Measurements from ENCODE around the gene MIOS. TPM values are rescaled to one million over a fixed set of nuclear protein-coding genes. Genes with fewer than 3 reads are reported as not detected.

Gene MIOS
- total RNA-seq, 2 experiments from 2014 or later = 40.6 to 43.0 TPM

DNA sequence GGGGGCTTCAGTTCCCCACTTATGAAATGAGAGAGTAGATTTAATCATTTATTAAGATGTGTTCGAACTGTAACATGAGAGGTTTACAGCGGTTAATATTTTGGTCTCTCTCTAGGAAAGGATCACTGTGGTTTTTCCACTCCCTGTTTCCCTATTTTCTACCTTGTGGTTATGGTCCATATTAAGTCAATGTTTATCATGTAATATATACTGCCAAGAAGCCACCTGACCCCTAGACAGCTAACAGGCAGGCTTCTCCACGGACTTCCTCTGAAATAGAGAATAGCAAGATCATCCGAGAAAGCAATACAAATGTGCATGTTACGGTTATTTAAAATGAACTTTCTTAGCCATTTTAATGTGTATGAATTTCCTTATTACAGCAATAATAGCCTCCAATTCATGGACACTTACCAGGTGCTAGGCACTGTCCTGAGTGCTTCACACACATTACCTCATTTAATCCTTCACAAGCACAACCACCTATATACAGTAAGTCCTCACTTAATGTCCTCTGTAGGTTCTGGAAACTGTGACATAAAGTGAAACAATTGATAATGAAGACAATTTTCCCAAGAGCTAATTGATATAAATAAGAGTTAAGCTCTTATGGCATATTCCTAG, 30.2 kb upstream of the MIOS start:
- no peaks in the 10 kb centered on the region for H3K36me3 Mint-ChIP-seq (ENCODE audit: low read depth)
- CTCF ChIA-PET = no interaction called here

DNA sequence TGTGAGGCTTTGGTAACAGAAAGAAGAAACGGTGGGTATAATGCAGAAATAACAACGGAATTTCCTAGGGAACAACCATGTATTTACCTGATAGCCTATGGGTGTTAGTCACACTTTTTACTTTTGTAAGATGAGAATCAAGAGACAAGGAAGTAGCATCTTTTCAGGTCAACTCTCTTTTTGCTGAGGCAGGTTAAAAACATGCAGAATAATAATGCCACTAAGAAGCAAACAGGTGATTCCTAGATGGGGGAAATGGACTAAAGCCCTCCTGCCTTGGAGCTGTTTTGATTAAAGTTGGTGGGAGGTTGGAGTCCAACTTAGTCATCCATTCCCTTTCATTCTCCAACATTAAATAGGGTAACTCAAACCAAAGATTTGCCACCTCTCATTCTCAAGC, 29.0 kb upstream of the MIOS start:
- Mint-ChIP-seq H3K4me3 (no peak overlapping the region), H3K27me3 (ENCODE audit: low read depth) (no peaks in the 10 kb centered on the region), H3K36me3 (ENCODE audit: low read depth) (no peaks in the 10 kb centered on the region), H3K4me1 (ENCODE audit: low read depth) (no peaks in the 10 kb centered on the region), H3K27ac (no peak overlapping the region), H3K9me3 (no peaks in the 10 kb centered on the region)
- CTCF ChIA-PET = no interaction called here
- no peak for DNase-seq
- intact Hi-C loops (cut with micrococcal nuclease) = no loop called here

More for the DNA sequence above, 30.2 kb upstream of the MIOS start:
- Mint-ChIP-seq H3K27me3 (ENCODE audit: low read depth) (no peaks in the 10 kb centered on the region), H3K4me3 (no peak overlapping the region), H3K9me3 (no peaks in the 10 kb centered on the region), H3K4me1 (ENCODE audit: low read depth) (no peaks in the 10 kb centered on the region), H3K27ac (no peak overlapping the region)
- DNase-seq = no peak
- intact Hi-C loops (cut with micrococcal nuclease) = no loop called here

DNA sequence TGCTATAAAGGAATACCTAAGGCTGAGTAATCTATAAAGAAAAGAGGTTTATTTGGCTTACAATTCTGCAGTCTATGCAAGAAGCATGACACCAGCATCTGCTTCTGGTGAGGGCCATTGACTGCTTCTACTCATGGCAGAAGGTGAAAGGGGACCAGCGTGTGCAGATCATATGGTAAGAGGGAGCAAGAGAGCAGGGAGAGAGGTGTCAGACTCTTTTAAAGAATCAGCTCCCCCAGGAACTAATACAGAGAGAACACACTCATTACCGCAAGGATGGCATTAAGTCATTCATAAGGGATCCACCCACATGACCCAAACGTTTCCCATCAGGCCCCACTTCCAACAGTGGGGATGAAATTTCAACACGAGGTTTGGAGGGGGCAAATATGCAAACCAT, 27.5 kb upstream of the MIOS start:
- Mint-ChIP-seq H3K4me1 (ENCODE audit: low read depth) (no peaks in the 10 kb centered on the region), H3K9me3 (no peaks in the 10 kb centered on the region), H3K4me3 (no peak overlapping the region), H3K27ac (no peak overlapping the region), H3K27me3 (ENCODE audit: low read depth) (no peaks in the 10 kb centered on the region), H3K36me3 (ENCODE audit: low read depth) (no peaks in the 10 kb centered on the region)
- CTCF ChIA-PET = interaction anchor here (0.6 to 0.7 kb wide), 3 partner anchors 274 to 519 kb away, joined by 3 read pairs; no protein-coding TSS in a partner anchor
- intact Hi-C loops (cut with micrococcal nuclease) = no loop called here
- DNase-seq = no peak

GRCh38 chr7:7539711-7540110, 27.0 kb upstream of the MIOS start:
- intact Hi-C loops (cut with micrococcal nuclease) = loop anchor here (2.0 to 5.0 kb wide), 6 partner anchors 115 to 758 kb away; no protein-coding TSS in a partner anchor
- CTCF ChIA-PET = no interaction called here
- Mint-ChIP-seq H3K4me3 (no peak overlapping the region), H3K27ac (no peak overlapping the region), H3K4me1 (ENCODE audit: low read depth) (no peaks in the 10 kb centered on the region), H3K27me3 (ENCODE audit: low read depth) (no peaks in the 10 kb centered on the region), H3K36me3 (ENCODE audit: low read depth) (no peaks in the 10 kb centered on the region), H3K9me3 (no peaks in the 10 kb centered on the region)
- no peak for DNase-seq

GRCh38 chr7:7542251-7542835, 24.3 kb upstream of the MIOS start:
- no peak overlapping the region for H3K27ac Mint-ChIP-seq
- CTCF ChIA-PET = interaction anchor here (0.6 to 3.3 kb wide), 6 partner anchors 13 to 448 kb away, joined by 3 to 14 read pairs (median 4); no protein-coding TSS in a partner anchor
- intact Hi-C loops (cut with micrococcal nuclease) = loop anchor here (5.0 kb wide), 2 partner anchors 675 to 755 kb away; no protein-coding TSS in a partner anchor
- H3K4me3 Mint-ChIP-seq = no peak overlapping the region
- H3K27me3 Mint-ChIP-seq (ENCODE audit: low read depth) = no peaks in the 10 kb centered on the region
- no peaks in the 10 kb centered on the region for H3K9me3 Mint-ChIP-seq
- no peak for DNase-seq
- H3K4me1 Mint-ChIP-seq (ENCODE audit: low read depth) = no peaks in the 10 kb centered on the region
- H3K36me3 Mint-ChIP-seq (ENCODE audit: low read depth) = no peaks in the 10 kb centered on the region

- CTCF ChIA-PET = no interaction called here
- Mint-ChIP-seq H3K4me1 (ENCODE audit: low read depth) (no peaks in the 10 kb centered on the region), H3K27me3 (ENCODE audit: low read depth) (no peaks in the 10 kb centered on the region), H3K4me3 (no peak overlapping the region), H3K36me3 (ENCODE audit: low read depth) (no peaks in the 10 kb centered on the region), H3K27ac (no peak overlapping the region), H3K9me3 (no peaks in the 10 kb centered on the region)
- intact Hi-C loops (cut with micrococcal nuclease) = no loop called here
- DNase-seq = no peak
Measured at GRCh38 chr7:7548407-7548806, 18.3 kb upstream of the MIOS start.

GRCh38 chr7:7550663-7551062, 16.0 kb upstream of the MIOS start:
- intact Hi-C loops (cut with micrococcal nuclease) = no loop called here
- DNase-seq = no peak
- Mint-ChIP-seq H3K4me3 (no peak overlapping the region), H3K27me3 (ENCODE audit: low read depth) (peaks cover 3% of the 10 kb centered on the region), H3K4me1 (ENCODE audit: low read depth) (no peaks in the 10 kb centered on the region), H3K27ac (no peak overlapping the region), H3K9me3 (no peaks in the 10 kb centered on the region), H3K36me3 (ENCODE audit: low read depth) (no peaks in the 10 kb centered on the region)
- CTCF ChIA-PET = no interaction called here

DNA sequence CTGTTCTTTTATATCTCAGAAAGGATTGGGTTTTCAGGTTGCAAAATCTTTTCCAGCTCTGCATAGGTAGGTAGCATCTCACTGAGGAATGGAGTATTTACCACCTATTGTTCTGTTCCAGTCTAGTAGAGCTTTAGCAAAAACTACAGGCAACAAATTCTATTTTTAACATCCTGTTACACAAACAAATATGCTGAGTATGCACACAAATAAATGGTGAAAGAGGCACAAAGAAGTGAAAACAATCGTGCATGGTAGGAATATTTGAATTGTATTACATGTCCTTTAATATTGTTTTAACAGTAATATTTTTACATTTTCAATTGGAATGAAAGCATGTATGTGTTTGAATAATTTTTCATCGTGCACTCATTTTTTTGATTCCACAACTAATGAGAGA, 14.5 kb upstream of the MIOS start:
- Mint-ChIP-seq H3K27me3 (ENCODE audit: low read depth) (peaks cover 3% of the 10 kb centered on the region), H3K36me3 (ENCODE audit: low read depth) (no peaks in the 10 kb centered on the region), H3K9me3 (no peaks in the 10 kb centered on the region), H3K27ac (no peak overlapping the region), H3K4me1 (ENCODE audit: low read depth) (no peaks in the 10 kb centered on the region), H3K4me3 (no peak overlapping the region)
- CTCF ChIA-PET = no interaction called here
- intact Hi-C loops (cut with micrococcal nuclease) = no loop called here
- no peak for DNase-seq

DNA sequence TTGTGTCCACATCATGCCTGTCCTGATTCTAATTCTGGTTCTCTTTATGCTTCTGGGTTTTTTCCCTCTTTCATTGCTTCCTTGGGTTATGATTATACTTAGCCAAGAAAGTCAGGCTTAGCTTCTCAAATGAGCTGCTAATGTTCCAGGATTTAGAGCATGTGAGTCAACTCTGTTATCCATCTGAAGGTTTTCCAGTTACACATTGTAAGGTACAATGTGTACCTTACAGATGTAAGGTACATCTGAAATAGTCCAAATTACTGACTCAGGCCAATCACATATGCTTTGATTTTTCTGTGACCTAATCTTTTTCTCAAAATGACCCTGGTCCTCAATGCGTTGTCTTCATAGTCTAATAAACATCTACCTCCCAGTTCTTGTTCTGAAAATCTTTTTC, 13.3 kb upstream of the MIOS start:
- Mint-ChIP-seq H3K9me3 (no peaks in the 10 kb centered on the region), H3K27me3 (ENCODE audit: low read depth) (peaks cover 3% of the 10 kb centered on the region), H3K4me3 (no peak overlapping the region), H3K36me3 (ENCODE audit: low read depth) (peaks cover 2% of the 10 kb centered on the region), H3K4me1 (ENCODE audit: low read depth) (no peaks in the 10 kb centered on the region), H3K27ac (no peak overlapping the region)
- no peak for DNase-seq
- CTCF ChIA-PET = no interaction called here
- intact Hi-C loops (cut with micrococcal nuclease) = no loop called here

- Mint-ChIP-seq H3K9me3 (peaks cover 6% of the 10 kb centered on the region), H3K4me3 (no peak overlapping the region), H3K4me1 (ENCODE audit: low read depth) (no peaks in the 10 kb centered on the region), H3K27ac (no peak overlapping the region), H3K36me3 (ENCODE audit: low read depth) (peaks cover 2% of the 10 kb centered on the region), H3K27me3 (ENCODE audit: low read depth) (peaks cover 3% of the 10 kb centered on the region)
- DNase-seq = no peak
- CTCF ChIA-PET = no interaction called here
- intact Hi-C loops (cut with micrococcal nuclease) = no loop called here
Measured at GRCh38 chr7:7554021-7554432, 12.7 kb upstream of the MIOS start.

GRCh38 chr7:7554649-7555575, 11.8 kb upstream of the MIOS start:
- CTCF ChIA-PET = no interaction called here
- no peak overlapping the region for H3K4me3 Mint-ChIP-seq

GRCh38 chr7:7556852-7557251, 9.8 kb upstream of the MIOS start:
- no peak overlapping the region for H3K4me3 Mint-ChIP-seq
- peaks cover 5% of the 10 kb centered on the region for H3K36me3 Mint-ChIP-seq (ENCODE audit: low read depth)
- no peaks in the 10 kb centered on the region for H3K4me1 Mint-ChIP-seq (ENCODE audit: low read depth)
- no peak for DNase-seq
- intact Hi-C loops (cut with micrococcal nuclease) = no loop called here
- peaks cover 3% of the 10 kb centered on the region for H3K27me3 Mint-ChIP-seq (ENCODE audit: low read depth)
- CTCF ChIA-PET = no interaction called here
- H3K27ac Mint-ChIP-seq = no peak overlapping the region
- peaks cover 9% of the 10 kb centered on the region for H3K9me3 Mint-ChIP-seq

More at GRCh38 chr7:7554649-7555575, 11.8 kb upstream of the MIOS start:
- Mint-ChIP-seq H3K4me1 (ENCODE audit: low read depth) (no peaks in the 10 kb centered on the region), H3K36me3 (ENCODE audit: low read depth) (peaks cover 2% of the 10 kb centered on the region), H3K27me3 (ENCODE audit: low read depth) (peaks cover 3% of the 10 kb centered on the region), H3K9me3 (peaks cover 9% of the 10 kb centered on the region), H3K27ac (no peak overlapping the region)
- intact Hi-C loops (cut with micrococcal nuclease) = no loop called here
- DNase-seq = no peak

All from activated naive CD4-positive, alpha-beta T cell treated with anti-CD3 and anti-CD28 coated beads for 36 hours (primary cell).